CD14-positive monocyte (primary cell): ENCODE data around the gene ANKRD55. TPM values are rescaled to one million over a fixed set of nuclear protein-coding genes. Genes with fewer than 3 reads are reported as not detected.
A peak's percentile ranks its signal among the peaks of the same experiment; 100 is the strongest.

Experiments used
- DNase-seq, 3 donors: peaks; one replicate each; pipeline ENCODE4 v3.0.0-alpha.2; 2011 to 2022
- H2AFZ ChIP-seq: 2 replicates; pipeline ENCODE4 v1.6.0; 2012; ENCODE audit warnings: mild to moderate bottlenecking, low read depth, low read length, inconsistent platforms; ENCODE audit not compliant: insufficient read depth, poor library complexity, severe bottlenecking
- H3K27ac ChIP-seq, 2 donors: 1 replicate in 1 of 2; 2 replicates in 1 of 2; pipeline ENCODE4 v1.5.1; 2012 to 2013; ENCODE audit warnings: low read length in 2 of 2, control low read depth in 1 of 2, inconsistent platforms in 1 of 2, low read depth in 1 of 2, mild to moderate bottlenecking in 1 of 2
- H3K27me3 ChIP-seq, 2 donors: one replicate each; pipeline versions ENCODE4 v1.6.0 to v1.6.1; 2011 to 2013; ENCODE audit warnings: low read length in 2 of 2; ENCODE audit not compliant: control insufficient read depth in 2 of 2, insufficient read depth in 2 of 2
- H3K36me3 ChIP-seq, 2 donors: replicated peaks in 1 of 2; 1 replicate in 1 of 2; 2 replicates in 1 of 2; pipeline versions ENCODE4 v1.5.1 to v1.6.1; 2012 to 2013; ENCODE audit warnings: low read length in 2 of 2, control low read depth in 1 of 2, inconsistent platforms in 1 of 2, mild to moderate bottlenecking in 1 of 2; ENCODE audit not compliant: insufficient read depth in 2 of 2, control insufficient read depth in 1 of 2
- H3K4me1 ChIP-seq, 2 donors: 1 replicate in 1 of 2; 2 replicates in 1 of 2; pipeline versions ENCODE4 v1.5.1 to v1.6.1; 2012 to 2013; ENCODE audit warnings: low read length in 2 of 2, control low read depth in 1 of 2, inconsistent platforms in 1 of 2, mild to moderate bottlenecking in 1 of 2, moderate library complexity in 1 of 2; ENCODE audit not compliant: insufficient read depth in 2 of 2, control insufficient read depth in 1 of 2
- H3K4me2 ChIP-seq: replicated peaks from 2 replicates; pipeline ENCODE3; 2012; ENCODE audit warnings: low read length, moderate library complexity, mild to moderate bottlenecking; ENCODE audit not compliant: poor library complexity, severe bottlenecking; ENCODE audit errors: extremely low read depth
- H3K4me3 ChIP-seq, 3 experiments: fragments of 200-600 bp in 1 of 3; sonication (generic) in 1 of 3; replicated peaks in 1 of 3; 1 replicate in 2 of 3; 2 replicates in 1 of 3; pipeline ENCODE4 v1.5.1; 2011 to 2013; ENCODE audit warnings: low read length in 3 of 3, mild to moderate bottlenecking in 3 of 3, control low read depth in 2 of 3, low read depth in 2 of 3, inconsistent platforms in 1 of 3, moderate library complexity in 1 of 3
- H3K79me2 ChIP-seq: 2 replicates; pipeline ENCODE4 v1.6.0; 2012; ENCODE audit warnings: mild to moderate bottlenecking, control low read depth, inconsistent platforms, low read length, moderate library complexity; ENCODE audit not compliant: insufficient read depth
- H3K9ac ChIP-seq: 2 replicates; pipeline ENCODE4 v1.6.0; 2017; ENCODE audit warnings: low read length, mild to moderate bottlenecking; ENCODE audit not compliant: insufficient read depth, poor library complexity, severe bottlenecking
- H3K9me3 ChIP-seq, 2 donors: replicated peaks in 1 of 2; 1 replicate in 1 of 2; 2 replicates in 1 of 2; pipeline versions ENCODE4 v1.5.1 to v1.6.1; 2012 to 2013; ENCODE audit warnings: low read length in 2 of 2, control low read depth in 1 of 2; ENCODE audit not compliant: control insufficient read depth in 1 of 2, insufficient read depth in 1 of 2
- H4K20me1 ChIP-seq: 2 replicates; pipeline ENCODE4 v1.6.0; 2012; ENCODE audit warnings: mild to moderate bottlenecking, low read length, control low read depth, moderate library complexity; ENCODE audit not compliant: insufficient read depth
- H3K27ac Mint-ChIP-seq, 7 donors: one replicate each; pipeline ENCODE4 v1.8.0; 2020; ENCODE audit warnings: mild to moderate bottlenecking in 7 of 7, mixed read lengths in 7 of 7, moderate library complexity in 6 of 7, inconsistent platforms in 2 of 7
- H3K27me3 Mint-ChIP-seq, 3 donors: one replicate each; pipeline ENCODE4 v1.8.0; 2021 to 2022; ENCODE audit warnings: low read depth in 3 of 3, mild to moderate bottlenecking in 3 of 3, mixed read lengths in 3 of 3, moderate library complexity in 3 of 3, inconsistent platforms in 1 of 3
- H3K36me3 Mint-ChIP-seq, 2 donors: one replicate each; pipeline ENCODE4 v1.8.0; 2020; ENCODE audit warnings: mixed read lengths in 2 of 2, inconsistent platforms in 1 of 2, mild to moderate bottlenecking in 1 of 2
- H3K4me1 Mint-ChIP-seq: one replicate; pipeline ENCODE4 v1.8.0; 2020; ENCODE audit warnings: mild to moderate bottlenecking, mixed read lengths
- H3K4me3 Mint-ChIP-seq, 2 donors: one replicate each; pipeline ENCODE4 v1.8.0; 2020; ENCODE audit warnings: mild to moderate bottlenecking in 2 of 2, mixed read lengths in 2 of 2, moderate library complexity in 1 of 2
- H3K9me3 Mint-ChIP-seq, 7 donors: one replicate each; pipeline ENCODE4 v1.8.0; 2020 to 2022; ENCODE audit warnings: mixed read lengths in 7 of 7, mild to moderate bottlenecking in 6 of 7, moderate library complexity in 6 of 7, inconsistent platforms in 2 of 7
- WGBS: methylation state at CpG from one replicate; pipeline ENCODE4 v1.1.5; 2013; ENCODE audit warnings: missing lambda C conversion rate; ENCODE audit not compliant: insufficient coverage; 5-methylcytosine and 5-hydroxymethylcytosine counted together
- intact Hi-C, 2 donors: fragments of 100-400 bp; cut with micrococcal nuclease; formaldehyde crosslinking; loops; one replicate each; pipeline versions ENCODE4 v1.15.0 to v1.15.1; 2023
- polyA plus RNA-seq, 3 donors: library from polyadenylated mRNA; depleted of rRNA in 1 of 3; unstranded in 2 of 3; stranded (reverse) in 1 of 3; fragments of 300-500 nt in 2 of 3; fragments of >200 nt in 1 of 3; fragmentation: Illumina TruSeq in 2 of 3; gene quantifications; 1 replicate in 2 of 3; 2 replicates in 1 of 3; pipeline ENCODE4 v1.2.3, GENCODE V29; 2012 to 2021
- TF ChIP-seq, protein P1 (sequence below): fragments of 200-600 bp; IDR thresholded peaks from one replicate; pipeline ENCODE4 v1.8.0; 2022; ENCODE audit warnings: antibody characterized with exemption, mild to moderate bottlenecking

The ANKRD55 gene
- polyA plus RNA-seq, 3 donors = 0.20 to 0.55 (median 0.28) TPM

DNA sequence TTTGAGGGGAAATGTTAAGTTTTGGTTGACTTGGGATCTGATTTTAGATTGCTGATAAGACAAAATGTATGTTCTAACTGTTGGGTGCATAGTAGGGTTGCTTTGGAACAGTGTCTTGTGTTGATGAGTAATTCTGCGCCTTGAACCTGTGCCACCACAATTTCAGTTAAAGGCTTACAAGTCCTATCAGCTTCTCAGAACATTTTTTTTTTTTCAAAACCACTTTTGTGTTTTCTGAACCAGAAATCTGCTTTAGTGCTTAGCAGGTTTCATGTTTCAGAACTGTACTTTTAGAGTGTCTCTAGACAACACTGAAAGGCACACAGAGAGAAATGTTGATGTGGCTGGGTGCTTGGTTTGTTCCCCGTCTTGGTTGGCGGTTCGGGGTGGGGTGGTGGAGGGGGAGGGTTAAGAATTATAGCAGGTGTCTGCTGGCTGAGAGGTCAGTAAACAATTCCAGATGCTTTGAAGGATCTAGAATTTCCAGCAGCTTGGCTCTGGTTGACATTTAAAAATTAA, 84.6 kb downstream of the ANKRD55 start:
- peak overlapping the region in 1 of 2 donors; percentile 61 for H3K27ac ChIP-seq
- TF ChIP-seq, protein P1, sequence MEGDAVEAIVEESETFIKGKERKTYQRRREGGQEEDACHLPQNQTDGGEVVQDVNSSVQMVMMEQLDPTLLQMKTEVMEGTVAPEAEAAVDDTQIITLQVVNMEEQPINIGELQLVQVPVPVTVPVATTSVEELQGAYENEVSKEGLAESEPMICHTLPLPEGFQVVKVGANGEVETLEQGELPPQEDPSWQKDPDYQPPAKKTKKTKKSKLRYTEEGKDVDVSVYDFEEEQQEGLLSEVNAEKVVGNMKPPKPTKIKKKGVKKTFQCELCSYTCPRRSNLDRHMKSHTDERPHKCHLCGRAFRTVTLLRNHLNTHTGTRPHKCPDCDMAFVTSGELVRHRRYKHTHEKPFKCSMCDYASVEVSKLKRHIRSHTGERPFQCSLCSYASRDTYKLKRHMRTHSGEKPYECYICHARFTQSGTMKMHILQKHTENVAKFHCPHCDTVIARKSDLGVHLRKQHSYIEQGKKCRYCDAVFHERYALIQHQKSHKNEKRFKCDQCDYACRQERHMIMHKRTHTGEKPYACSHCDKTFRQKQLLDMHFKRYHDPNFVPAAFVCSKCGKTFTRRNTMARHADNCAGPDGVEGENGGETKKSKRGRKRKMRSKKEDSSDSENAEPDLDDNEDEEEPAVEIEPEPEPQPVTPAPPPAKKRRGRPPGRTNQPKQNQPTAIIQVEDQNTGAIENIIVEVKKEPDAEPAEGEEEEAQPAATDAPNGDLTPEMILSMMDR = no peak
- H3K9me3 Mint-ChIP-seq = peaks cover 0 to 2% (median 0%) of the 10 kb centered on the region in 7 donors
- peaks cover 65% of the 10 kb centered on the region for H3K4me1 Mint-ChIP-seq
- peaks cover 65 to 74% of the 10 kb centered on the region in 2 donors for H3K4me1 ChIP-seq
- no peaks in the 10 kb centered on the region for H3K9me3 ChIP-seq
- no peaks in the 10 kb centered on the region for H3K27me3 ChIP-seq
- no peaks in the 10 kb centered on the region for H4K20me1 ChIP-seq
- no peak overlapping the region for H3K9ac ChIP-seq
- peak overlapping the region; percentile 61 to 88 (median 83) for H3K27ac Mint-ChIP-seq
- peaks cover 0 to 1% (median 0%) of the 10 kb centered on the region in 3 donors for H3K27me3 Mint-ChIP-seq
- H3K4me3 ChIP-seq = peak overlapping the region in 1 of 3 experiments; percentile 49
- peaks cover 4% of the 10 kb centered on the region for H3K79me2 ChIP-seq
- H3K4me2 ChIP-seq = peak overlapping the region; percentile 56
- H3K36me3 ChIP-seq = no peaks in the 10 kb centered on the region
- no peaks in the 10 kb centered on the region for H3K36me3 Mint-ChIP-seq
- intact Hi-C loops = loop anchor here (5.0 to 10.0 kb wide), 2 partner anchors 34 to 74 kb away; no protein-coding TSS in a partner anchor
- H3K4me3 Mint-ChIP-seq = no peak overlapping the region
- H2AFZ ChIP-seq = peak overlapping the region; percentile 50
- 44% methylated on average over 3 of the region's 4 CpGs for WGBS
- DNase-seq = peak in 1 of 3 donors; percentile 46

DNA sequence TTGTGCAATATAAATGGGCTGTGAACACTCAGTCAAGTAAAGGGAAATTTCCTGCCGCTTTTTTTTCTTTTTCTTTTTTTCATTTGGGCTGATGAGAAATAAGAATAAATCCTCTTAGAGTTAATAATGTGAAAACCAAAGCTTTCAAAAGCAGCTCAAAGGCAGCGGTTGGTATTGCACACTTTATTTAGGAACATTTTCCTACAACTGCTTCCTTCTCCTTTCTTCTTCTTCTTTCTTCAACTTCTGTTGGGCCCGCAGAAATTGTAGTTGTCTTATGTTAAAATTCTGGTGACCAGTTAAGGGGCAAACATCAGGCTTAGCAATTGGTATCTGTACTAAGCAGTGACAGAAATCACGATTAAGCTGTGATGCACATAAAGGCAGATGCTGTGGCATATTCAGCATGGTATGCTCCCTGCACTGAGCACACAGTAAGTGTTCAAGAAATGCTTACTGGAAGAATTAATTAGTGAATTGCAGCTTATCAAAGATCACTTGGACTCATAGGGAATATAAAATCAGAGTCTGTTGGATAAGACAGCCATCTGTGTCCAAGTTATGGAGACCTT, 85.4 kb downstream of the ANKRD55 start:
- no peaks in the 10 kb centered on the region for H3K27me3 ChIP-seq
- TF ChIP-seq, protein P1 = peak; percentile 9
- no peaks in the 10 kb centered on the region for H3K79me2 ChIP-seq
- peak overlapping the region; percentile 50 for H2AFZ ChIP-seq
- WGBS = 0% methylated on average over 1 of the region's 4 CpGs
- peak overlapping the region in 1 of 3 experiments; percentile 49 for H3K4me3 ChIP-seq
- H3K9me3 ChIP-seq = no peaks in the 10 kb centered on the region
- H4K20me1 ChIP-seq = no peaks in the 10 kb centered on the region
- Mint-ChIP-seq H3K4me3 (peak overlapping the region in 1 of 2 donors; percentile 68), H3K4me1 (peaks cover 61% of the 10 kb centered on the region), H3K27me3 (peaks cover 0 to 1% (median 0%) of the 10 kb centered on the region in 3 donors), H3K9me3 (no peaks in the 10 kb centered on the region), H3K36me3 (no peaks in the 10 kb centered on the region), H3K27ac (peak overlapping the region; percentile 3 to 88 (median 80))
- peak in 2 of 3 donors; percentile 29 to 63 for DNase-seq
- H3K4me2 ChIP-seq = peak overlapping the region; percentile 56
- H3K4me1 ChIP-seq = peaks cover 61 to 67% of the 10 kb centered on the region in 2 donors
- intact Hi-C loops = loop anchor here (5.0 to 10.0 kb wide), 2 partner anchors 35 to 73 kb away; no protein-coding TSS in a partner anchor
- H3K9ac ChIP-seq = no peak overlapping the region
- H3K27ac ChIP-seq = peak overlapping the region in 1 of 2 donors; percentile 61
- H3K36me3 ChIP-seq = no peaks in the 10 kb centered on the region
